Colonic mucosa (tissue), 4 donors: Measurements from ENCODE around the gene DUOX2. TPM values are rescaled to one million over a fixed set of nuclear protein-coding genes. Genes with fewer than 3 reads are reported as not detected.

Experiments
- DNase-seq: peaks from one replicate; pipeline ENCODE4 v3.0.0-alpha.2; 2020
- H3K27ac ChIP-seq: fragments of 200-600 bp; one replicate; pipeline ENCODE4 v1.8.0; 2021
- H3K27me3 ChIP-seq: fragments of 200-600 bp; one replicate; pipeline ENCODE4 v1.8.0; 2021
- H3K36me3 ChIP-seq: fragments of 200-600 bp; one replicate; pipeline ENCODE4 v1.8.0; 2021
- H3K4me1 ChIP-seq: fragments of 200-600 bp; one replicate; pipeline ENCODE4 v1.8.0; 2021; ENCODE audit warnings: mild to moderate bottlenecking
- H3K4me3 ChIP-seq: fragments of 200-600 bp; one replicate; pipeline ENCODE4 v1.8.0; 2021
- H3K9ac ChIP-seq, 2 donors: one replicate each; pipeline ENCODE4 v1.7.0; 2013; ENCODE audit warnings: control low read depth in 2 of 2, low read depth in 2 of 2, low read length in 2 of 2
- H3K9me3 ChIP-seq: fragments of 200-600 bp; one replicate; pipeline ENCODE4 v1.8.0; 2021
- intact Hi-C: fragments of 100-400 bp; cut with DNase I; formaldehyde crosslinking; loops from one replicate; pipeline ENCODE4 v1.14.1; 2022
- total RNA-seq, 2 donors: library from RNA; stranded (reverse); fragmentation: NEBNext Ultra II Directional in 1 of 2; extraction: Animal tissue kit (Norgen Biotek cat#: 25700) in 1 of 2; gene quantifications; one replicate each; pipeline ENCODE4 v1.2.1, GENCODE V29; 2021
- TF ChIP-seq, protein P1 (sequence below): fragments of 200-600 bp; IDR thresholded peaks from one replicate; pipeline ENCODE4 v1.8.0; 2022; ENCODE audit warnings: antibody characterized with exemption, mild to moderate bottlenecking
- donor health status: healthy.
- donor health status: DM: no; HTN: no; CAD: no.
- donor health status: DM: no; HTN: no; CAD: no.

DUOX2 gene
- total RNA-seq, 2 donors from 2014 or later, result 40.0 to 111 TPM

- Histone ChIP-seq H3K9me3 (no peaks in the 10 kb centered on the region), H3K27me3 (peaks cover 8% of the 10 kb centered on the region), H3K9ac (no peak overlapping the region), H3K36me3 (no peaks in the 10 kb centered on the region), H3K4me1 (peaks cover 3% of the 10 kb centered on the region), H3K27ac (no peak overlapping the region), H3K4me3 (no peak overlapping the region)
- intact Hi-C loops, result no loop called here
- TF ChIP-seq, protein P1, sequence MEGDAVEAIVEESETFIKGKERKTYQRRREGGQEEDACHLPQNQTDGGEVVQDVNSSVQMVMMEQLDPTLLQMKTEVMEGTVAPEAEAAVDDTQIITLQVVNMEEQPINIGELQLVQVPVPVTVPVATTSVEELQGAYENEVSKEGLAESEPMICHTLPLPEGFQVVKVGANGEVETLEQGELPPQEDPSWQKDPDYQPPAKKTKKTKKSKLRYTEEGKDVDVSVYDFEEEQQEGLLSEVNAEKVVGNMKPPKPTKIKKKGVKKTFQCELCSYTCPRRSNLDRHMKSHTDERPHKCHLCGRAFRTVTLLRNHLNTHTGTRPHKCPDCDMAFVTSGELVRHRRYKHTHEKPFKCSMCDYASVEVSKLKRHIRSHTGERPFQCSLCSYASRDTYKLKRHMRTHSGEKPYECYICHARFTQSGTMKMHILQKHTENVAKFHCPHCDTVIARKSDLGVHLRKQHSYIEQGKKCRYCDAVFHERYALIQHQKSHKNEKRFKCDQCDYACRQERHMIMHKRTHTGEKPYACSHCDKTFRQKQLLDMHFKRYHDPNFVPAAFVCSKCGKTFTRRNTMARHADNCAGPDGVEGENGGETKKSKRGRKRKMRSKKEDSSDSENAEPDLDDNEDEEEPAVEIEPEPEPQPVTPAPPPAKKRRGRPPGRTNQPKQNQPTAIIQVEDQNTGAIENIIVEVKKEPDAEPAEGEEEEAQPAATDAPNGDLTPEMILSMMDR, result no peak
- no peak for DNase-seq
Observed at GRCh38 chr15:45121706-45122417, 7.9 kb upstream of the DUOX2 start.

DNA sequence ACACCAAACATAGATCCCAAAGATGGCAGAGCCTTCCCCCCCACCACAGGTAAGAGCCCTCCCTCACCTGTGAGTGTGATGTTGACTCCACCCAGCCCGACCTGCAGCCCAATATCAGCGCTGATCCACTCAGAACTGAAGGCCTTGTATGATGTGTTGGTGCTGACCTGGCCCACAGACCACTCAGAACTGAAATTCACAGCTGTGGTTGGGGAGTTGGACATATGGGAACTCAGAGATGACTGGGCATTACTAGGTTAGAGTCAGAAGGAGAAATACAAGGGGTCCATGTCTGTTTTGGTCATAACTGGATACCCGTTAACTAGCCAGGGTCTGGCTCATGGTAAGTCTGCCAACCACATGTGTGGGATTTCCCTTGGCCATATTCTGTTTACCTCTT lies 7.0 kb upstream of the DUOX2 start:
- Histone ChIP-seq H3K4me1 (peaks cover 3% of the 10 kb centered on the region), H3K9me3 (no peaks in the 10 kb centered on the region), H3K27ac (no peak overlapping the region), H3K36me3 (no peaks in the 10 kb centered on the region), H3K9ac (no peak overlapping the region), H3K27me3 (peaks cover 16% of the 10 kb centered on the region), H3K4me3 (no peak overlapping the region)
- TF ChIP-seq, protein P1, result no peak
- no peak for DNase-seq
- intact Hi-C loops, result no loop called here

DNA sequence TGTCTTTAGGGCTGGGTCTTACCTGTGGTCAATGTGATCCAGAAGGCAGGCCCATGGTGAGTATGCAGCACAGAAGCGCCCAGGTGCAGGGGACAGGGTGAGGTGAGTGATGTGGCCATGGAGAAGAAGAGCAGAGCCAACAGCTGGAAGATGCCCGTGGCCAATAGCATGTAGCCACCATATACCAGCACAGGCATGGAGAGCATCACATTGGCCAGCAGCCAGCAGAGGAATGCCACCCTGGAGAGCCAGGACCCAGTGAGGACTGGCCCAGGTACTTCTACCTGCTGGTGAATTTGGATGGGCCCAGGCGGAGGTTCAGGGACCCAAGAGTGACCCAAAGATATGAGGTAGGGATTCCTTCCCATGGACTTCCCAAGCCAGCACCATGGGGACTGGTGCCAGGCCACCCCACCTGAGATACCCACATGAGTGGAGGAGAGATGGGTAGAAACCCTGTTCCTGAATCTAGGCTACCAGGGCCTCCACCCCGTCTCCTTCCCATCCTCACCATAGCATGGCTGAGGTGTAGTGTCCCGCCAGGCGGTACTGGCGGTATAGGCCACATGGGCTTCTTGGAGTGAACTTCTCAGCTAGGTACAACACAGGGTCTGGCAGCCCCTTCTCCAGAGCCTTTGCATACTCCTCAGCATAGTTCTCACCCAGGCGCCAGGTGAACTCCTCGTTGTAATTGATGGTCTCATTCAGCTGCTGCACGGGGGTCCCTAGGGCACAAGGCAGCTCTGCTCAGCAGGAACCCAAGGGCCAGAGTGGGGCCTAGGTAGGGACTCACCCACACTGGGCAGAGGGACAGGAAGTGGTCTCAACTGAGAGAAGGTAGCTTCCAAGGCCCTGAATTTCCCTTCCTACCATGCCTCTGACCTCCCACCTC lies 6.4 kb upstream of the DUOX2 start:
- Histone ChIP-seq H3K36me3 (no peaks in the 10 kb centered on the region), H3K4me3 (no peak overlapping the region), H3K9ac (no peak overlapping the region), H3K4me1 (peaks cover 3% of the 10 kb centered on the region), H3K27ac (no peak overlapping the region), H3K27me3 (peaks cover 21% of the 10 kb centered on the region), H3K9me3 (no peaks in the 10 kb centered on the region)
- TF ChIP-seq, protein P1, result no peak
- no peak for DNase-seq
- intact Hi-C loops, result no loop called here

DNA sequence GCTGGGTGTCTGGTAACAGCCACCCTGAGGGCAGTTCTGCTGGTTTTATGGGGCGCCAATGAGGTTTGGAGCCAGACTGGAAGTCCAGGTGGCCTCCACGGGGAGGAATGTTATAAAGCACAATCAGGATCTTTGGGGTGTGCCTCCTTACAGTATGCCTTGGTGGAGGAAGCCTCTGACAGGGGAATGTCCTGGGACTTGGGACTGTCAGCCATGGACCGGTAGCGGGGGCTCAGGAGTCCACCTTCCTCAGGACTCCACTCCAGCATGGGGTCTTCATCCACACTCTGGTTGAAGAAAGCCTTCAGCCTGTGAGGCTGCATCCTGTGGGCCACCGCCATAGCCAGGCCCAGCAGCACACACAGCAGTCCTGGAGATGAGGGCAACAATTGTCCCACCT lies 5.0 kb upstream of the DUOX2 start:
- DNase-seq, result no peak
- H3K27ac ChIP-seq, result no peak overlapping the region
- no peaks in the 10 kb centered on the region for H3K9me3 ChIP-seq
- TF ChIP-seq, protein P1, result no peak
- intact Hi-C loops, result loop anchor here (5.0 kb wide), 2 partner anchors 67 to 152 kb away; no protein-coding TSS in a partner anchor
- H3K9ac ChIP-seq, result no peak overlapping the region
- peaks cover 32% of the 10 kb centered on the region for H3K27me3 ChIP-seq
- H3K36me3 ChIP-seq, result no peaks in the 10 kb centered on the region
- H3K4me1 ChIP-seq, result peaks cover 3% of the 10 kb centered on the region
- H3K4me3 ChIP-seq, result no peak overlapping the region

DNA sequence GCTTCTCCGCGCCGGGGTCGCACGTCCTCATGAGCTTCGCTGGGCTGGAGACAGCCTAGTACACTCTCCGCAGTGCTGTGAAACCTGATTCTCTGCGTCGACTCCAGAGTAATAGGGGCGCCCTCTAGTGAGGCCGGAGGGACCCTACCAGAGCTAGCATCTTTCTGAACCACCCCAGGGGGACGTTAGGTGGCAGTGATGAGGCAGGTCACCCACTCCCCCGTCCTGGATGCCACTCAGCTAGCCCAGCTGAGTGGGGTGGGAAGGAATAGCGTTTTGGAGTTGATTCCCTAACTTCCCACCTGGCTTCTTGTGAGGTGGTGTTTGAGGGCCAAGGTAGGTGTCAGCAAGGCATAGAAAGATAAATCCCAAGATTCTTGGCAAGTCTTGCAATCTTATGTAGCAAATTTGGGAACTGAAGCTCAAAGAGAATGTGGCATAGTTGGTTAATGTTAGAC lies 4.2 kb upstream of the DUOX2 start:
- Histone ChIP-seq H3K27me3 (peaks cover 40% of the 10 kb centered on the region), H3K9me3 (no peaks in the 10 kb centered on the region), H3K9ac (no peak overlapping the region), H3K27ac (no peak overlapping the region), H3K36me3 (no peaks in the 10 kb centered on the region), H3K4me3 (no peak overlapping the region), H3K4me1 (peaks cover 3% of the 10 kb centered on the region)
- DNase-seq, result peak; percentile 92
- TF ChIP-seq, protein P1, result peak; percentile 97
- intact Hi-C loops, result loop anchor here (5.0 kb wide), 2 partner anchors 66 to 151 kb away; no protein-coding TSS in a partner anchor
